Tibial artery (tissue), 4 donors: ENCODE data around the gene CABLES1.

Experiments used
- DNase-seq, 2 donors: peaks; one replicate each; pipeline ENCODE4 v3.0.0-alpha.2; 2019
- H3K27ac ChIP-seq, 2 donors: fragments of 200-600 bp; sonication (generic) in 1 of 2; 1 replicate in 1 of 2; 2 replicates in 1 of 2; pipeline ENCODE4 v1.5.1; 2018 to 2019; ENCODE audit warnings: mild to moderate bottlenecking in 1 of 2
- H3K27me3 ChIP-seq, 2 donors: fragments of 200-600 bp; sonication (generic) in 1 of 2; one replicate each; pipeline versions ENCODE4 v1.5.1 to v1.6.0; 2016 to 2019
- H3K36me3 ChIP-seq, 3 donors: fragments of 200-600 bp; sonication (generic) in 2 of 3; one replicate each; pipeline ENCODE4 v1.5.1; 2016 to 2019; ENCODE audit warnings: mild to moderate bottlenecking in 2 of 3
- H3K4me1 ChIP-seq, 4 donors: fragments of 200-600 bp; sonication (generic) in 2 of 4; 1 replicate in 3 of 4; 2 replicates in 1 of 4; pipeline ENCODE4 v1.5.1; 2016 to 2019
- H3K4me3 ChIP-seq, 2 donors: fragments of 200-600 bp; sonication (generic) in 1 of 2; 1 replicate in 1 of 2; 2 replicates in 1 of 2; pipeline ENCODE4 v1.5.1; 2018 to 2019; ENCODE audit warnings: mild to moderate bottlenecking in 2 of 2
- H3K9me3 ChIP-seq, 3 donors: fragments of 200-600 bp; sonication (generic) in 1 of 3; one replicate each; pipeline ENCODE4 v1.5.1; 2016 to 2019
- CTCF ChIP-seq, 2 experiments: fragments of 200-600 bp in 1 of 2; fragments of 450-650 bp in 1 of 2; IDR thresholded peaks; one replicate each; pipeline ENCODE4 v1.5.1; 2017 to 2019; ENCODE audit warnings: antibody characterized with exemption in 2 of 2, mild to moderate bottlenecking in 1 of 2, moderate library complexity in 1 of 2
- intact Hi-C: fragments of 100-400 bp; cut with DNase I; formaldehyde crosslinking; loops from one replicate; pipeline ENCODE4 v1.15.0; 2023; ENCODE audit warnings: low total_unique reads

The CABLES1 gene

DNA sequence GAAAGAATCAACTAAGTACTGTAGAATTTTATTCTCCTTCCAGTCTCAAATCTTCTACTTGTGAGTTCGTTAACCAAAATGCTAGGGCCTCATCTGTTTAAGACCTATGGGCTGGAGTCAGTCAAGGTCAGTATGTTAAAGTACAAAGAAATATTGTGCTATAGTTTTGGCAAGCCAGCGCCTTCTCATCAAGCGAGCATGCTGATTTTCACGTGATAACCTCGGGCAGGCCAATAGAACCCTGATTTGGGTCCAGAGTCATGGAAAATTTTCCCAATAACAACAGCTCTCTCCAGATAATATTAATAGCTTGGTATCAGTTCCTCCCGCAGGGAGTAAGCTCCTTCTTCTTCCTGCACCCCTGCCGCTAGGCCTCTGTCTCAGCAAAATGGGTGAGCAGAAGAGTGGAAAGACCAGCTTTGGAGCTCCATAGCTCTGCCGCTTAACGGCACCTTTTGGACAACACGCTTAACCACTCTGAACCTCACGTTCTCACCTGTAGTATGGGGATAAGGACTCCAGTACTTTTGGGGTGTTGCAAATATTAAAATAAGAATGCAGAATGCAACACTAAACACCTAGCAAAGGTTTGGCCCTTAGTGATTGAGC lies 11.7 kb downstream of the CABLES1 start:
- DNase-seq, result no peak
- Histone ChIP-seq H3K9me3 (no peaks in the 10 kb centered on the region), H3K27ac (no peak overlapping the region), H3K27me3 (no peaks in the 10 kb centered on the region), H3K4me3 (no peak overlapping the region), H3K4me1 (peaks cover 0 to 26% (median 20%) of the 10 kb centered on the region in 4 donors), H3K36me3 (no peaks in the 10 kb centered on the region)
- no peak for TF ChIP-seq CTCF (IDR thresholded peaks at IDR 0.05)
- intact Hi-C loops, result no loop called here

DNA sequence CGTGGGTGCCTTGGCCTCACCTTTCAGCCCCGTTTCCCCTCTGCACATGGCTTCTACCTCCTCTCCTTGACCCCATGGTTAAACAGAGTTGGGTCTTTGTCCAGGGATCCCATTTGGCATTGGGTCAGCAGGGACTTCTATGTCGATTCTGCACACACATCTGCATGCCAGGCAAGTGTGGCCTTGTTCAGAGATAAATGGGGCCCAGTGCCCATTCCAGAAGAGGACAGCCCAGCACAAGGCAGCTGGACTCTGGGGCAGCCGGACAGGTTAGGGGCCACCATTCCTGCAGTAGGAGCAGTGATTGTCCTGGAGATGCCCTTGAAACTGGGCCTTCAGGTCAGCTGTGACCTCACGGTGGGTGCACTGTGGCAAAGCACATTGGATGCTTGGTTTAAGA lies 13.1 kb downstream of the CABLES1 start:
- H3K27ac ChIP-seq, result no peak overlapping the region
- H3K4me1 ChIP-seq, result peaks cover 0 to 13% (median 12%) of the 10 kb centered on the region in 4 donors
- no peaks in the 10 kb centered on the region for H3K36me3 ChIP-seq
- H3K4me3 ChIP-seq, result no peak overlapping the region
- H3K9me3 ChIP-seq, result no peaks in the 10 kb centered on the region
- intact Hi-C loops, result no loop called here
- H3K27me3 ChIP-seq, result no peaks in the 10 kb centered on the region
- no peak for TF ChIP-seq CTCF (IDR thresholded peaks at IDR 0.05)
- no peak for DNase-seq

DNA sequence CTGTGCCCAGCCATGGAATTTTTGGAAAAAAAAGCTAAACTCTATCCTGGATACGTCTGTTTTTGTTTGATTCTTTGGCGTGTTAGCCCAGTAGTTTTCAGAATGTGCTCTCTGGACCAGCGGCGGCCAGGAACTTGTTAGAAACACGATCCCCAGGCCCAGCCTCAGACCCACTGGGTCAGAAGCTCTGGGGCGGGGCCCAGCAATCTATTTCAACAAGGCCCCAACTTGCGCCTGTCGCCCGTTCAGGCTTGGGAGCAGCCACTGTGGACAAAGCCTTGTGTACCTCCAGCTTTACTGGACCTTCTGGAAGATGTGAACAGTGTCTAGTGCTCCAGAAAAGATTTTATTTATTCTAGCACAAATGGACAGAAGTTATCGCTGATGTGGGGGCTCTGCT lies 14.3 kb downstream of the CABLES1 start:
- Histone ChIP-seq H3K36me3 (no peaks in the 10 kb centered on the region), H3K27me3 (no peaks in the 10 kb centered on the region), H3K4me3 (no peak overlapping the region), H3K9me3 (no peaks in the 10 kb centered on the region), H3K27ac (no peak overlapping the region), H3K4me1 (peaks cover 0 to under 1% (median under 1%) of the 10 kb centered on the region in 4 donors)
- TF ChIP-seq CTCF (IDR thresholded peaks at IDR 0.05), result no peak
- DNase-seq, result no peak
- intact Hi-C loops, result no loop called here

GRCh38 chr18:23151414-23152099 lies 16.3 kb downstream of the CABLES1 start:
- TF ChIP-seq CTCF (IDR thresholded peaks at IDR 0.05), result no peak
- peaks cover 0 to 13% (median 6%) of the 10 kb centered on the region in 4 donors for H3K4me1 ChIP-seq
- H3K9me3 ChIP-seq, result no peaks in the 10 kb centered on the region
- DNase-seq, result no peak
- no peaks in the 10 kb centered on the region for H3K27me3 ChIP-seq
- H3K36me3 ChIP-seq, result no peaks in the 10 kb centered on the region
- H3K4me3 ChIP-seq, result no peak overlapping the region
- intact Hi-C loops, result no loop called here
- no peak overlapping the region for H3K27ac ChIP-seq

DNA sequence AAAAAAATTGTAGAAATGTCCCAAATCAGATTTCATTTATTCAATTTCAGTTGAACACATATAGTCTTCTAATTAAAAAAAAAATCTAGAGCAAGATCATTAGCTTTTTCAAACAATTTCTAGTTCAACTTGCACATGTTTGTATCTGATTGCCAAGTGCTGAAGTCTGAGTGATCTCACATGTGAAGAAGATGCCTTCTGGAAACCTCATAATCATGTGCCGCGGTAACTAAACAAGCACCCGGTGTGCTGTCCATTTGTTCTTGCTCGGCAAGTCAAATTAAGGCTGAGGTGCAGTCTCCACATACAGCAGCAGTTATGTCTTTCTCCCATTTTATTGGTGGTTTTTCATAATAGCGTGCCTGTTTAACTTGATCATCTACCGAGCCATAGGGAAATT lies 18.7 kb downstream of the CABLES1 start:
- H3K9me3 ChIP-seq, result no peaks in the 10 kb centered on the region
- no peak for TF ChIP-seq CTCF (IDR thresholded peaks at IDR 0.05)
- no peak for DNase-seq
- no peaks in the 10 kb centered on the region for H3K36me3 ChIP-seq
- peaks cover 0 to 13% (median 6%) of the 10 kb centered on the region in 4 donors for H3K4me1 ChIP-seq
- no peak overlapping the region for H3K27ac ChIP-seq
- H3K4me3 ChIP-seq, result no peak overlapping the region
- intact Hi-C loops, result no loop called here
- no peaks in the 10 kb centered on the region for H3K27me3 ChIP-seq
